Amniotic stem cell (primary cell): ENCODE data around the gene PAX1.

Experiments
- DNase-seq: peaks from one replicate; lab custom pipeline; 2025; lab: John Stamatoyannopoulos, UW

Gene PAX1

DNA sequence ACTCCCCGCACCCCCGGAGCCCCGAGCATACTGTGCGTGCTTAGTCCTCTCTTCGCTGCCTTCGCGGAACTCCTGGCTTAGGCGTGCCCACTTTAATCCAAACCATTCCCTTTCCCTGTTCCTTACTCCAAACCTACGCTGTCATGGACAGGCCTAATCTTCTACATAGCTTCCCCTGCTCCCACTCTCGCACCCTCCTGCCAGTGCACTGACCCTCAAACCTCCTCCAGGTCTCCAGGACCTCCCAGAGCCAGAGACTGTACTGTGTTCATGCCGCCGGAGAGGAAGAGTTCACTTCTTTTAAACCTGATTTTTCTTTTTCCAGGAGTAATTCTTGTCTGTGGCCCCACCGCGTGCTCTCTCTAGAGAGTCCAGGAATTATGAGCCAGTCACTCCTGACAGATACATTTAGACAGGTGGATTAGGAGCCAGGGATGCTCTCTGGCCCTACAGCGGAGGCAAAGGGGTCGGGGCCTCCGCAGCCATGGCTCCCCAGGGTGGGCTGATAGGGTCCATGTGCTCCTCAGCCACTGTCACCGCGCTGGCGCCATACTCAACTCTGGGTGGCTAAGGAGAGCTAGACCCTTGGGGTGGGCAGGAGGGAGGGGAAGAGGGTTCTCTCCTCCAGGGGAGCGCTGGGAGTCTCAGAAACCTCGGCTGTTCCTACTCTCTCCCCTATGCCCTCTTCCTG lies 1.6 kb upstream of the PAX1 start:
- no peak for DNase-seq

DNA sequence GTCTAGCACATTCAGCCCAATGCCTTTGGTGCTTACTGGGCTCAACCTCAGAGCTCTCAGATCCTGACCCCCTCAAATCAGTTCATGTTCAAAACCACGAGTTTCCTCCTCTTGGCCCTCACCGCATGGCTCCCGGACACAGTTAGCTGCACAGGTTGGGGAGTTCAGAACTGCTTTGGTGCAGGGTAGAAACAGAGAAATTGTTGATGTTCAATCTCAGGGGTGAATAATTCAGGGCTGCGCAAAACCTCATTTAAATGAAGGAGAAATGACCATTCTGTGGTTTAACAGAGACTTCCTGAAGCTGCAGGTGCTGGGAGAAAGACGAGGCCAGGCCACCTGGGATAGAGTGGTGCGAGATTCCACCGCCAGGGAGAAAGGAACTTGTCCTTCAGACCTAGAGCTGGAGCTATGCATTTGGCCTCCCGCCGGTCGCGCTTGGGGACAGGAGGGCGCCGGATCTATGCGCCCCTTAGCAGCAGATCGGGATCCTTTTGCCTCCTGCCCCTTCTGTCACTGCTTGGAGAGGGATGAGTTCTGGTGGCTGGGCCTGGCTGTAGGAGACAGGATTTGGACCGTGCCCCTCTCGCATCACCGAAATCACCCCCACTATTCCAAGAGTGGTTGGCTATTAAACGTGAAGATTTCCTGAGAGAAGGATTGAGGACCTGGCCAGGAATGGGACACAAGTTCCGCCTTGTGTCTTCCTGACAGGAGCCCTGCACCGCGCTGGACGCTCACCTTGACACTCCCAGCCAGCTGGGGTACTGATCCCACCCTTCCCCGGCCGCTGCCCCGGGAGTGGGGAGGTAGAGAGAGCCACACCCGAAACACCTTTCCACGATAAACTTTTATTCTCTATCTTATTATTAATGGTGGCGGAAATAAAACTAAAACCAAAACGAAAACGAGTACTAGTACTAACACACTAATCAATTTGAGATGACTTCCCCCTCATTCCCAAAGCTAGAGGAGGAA lies 767 bp upstream of the PAX1 start:
- DNase-seq, result no peak

DNA sequence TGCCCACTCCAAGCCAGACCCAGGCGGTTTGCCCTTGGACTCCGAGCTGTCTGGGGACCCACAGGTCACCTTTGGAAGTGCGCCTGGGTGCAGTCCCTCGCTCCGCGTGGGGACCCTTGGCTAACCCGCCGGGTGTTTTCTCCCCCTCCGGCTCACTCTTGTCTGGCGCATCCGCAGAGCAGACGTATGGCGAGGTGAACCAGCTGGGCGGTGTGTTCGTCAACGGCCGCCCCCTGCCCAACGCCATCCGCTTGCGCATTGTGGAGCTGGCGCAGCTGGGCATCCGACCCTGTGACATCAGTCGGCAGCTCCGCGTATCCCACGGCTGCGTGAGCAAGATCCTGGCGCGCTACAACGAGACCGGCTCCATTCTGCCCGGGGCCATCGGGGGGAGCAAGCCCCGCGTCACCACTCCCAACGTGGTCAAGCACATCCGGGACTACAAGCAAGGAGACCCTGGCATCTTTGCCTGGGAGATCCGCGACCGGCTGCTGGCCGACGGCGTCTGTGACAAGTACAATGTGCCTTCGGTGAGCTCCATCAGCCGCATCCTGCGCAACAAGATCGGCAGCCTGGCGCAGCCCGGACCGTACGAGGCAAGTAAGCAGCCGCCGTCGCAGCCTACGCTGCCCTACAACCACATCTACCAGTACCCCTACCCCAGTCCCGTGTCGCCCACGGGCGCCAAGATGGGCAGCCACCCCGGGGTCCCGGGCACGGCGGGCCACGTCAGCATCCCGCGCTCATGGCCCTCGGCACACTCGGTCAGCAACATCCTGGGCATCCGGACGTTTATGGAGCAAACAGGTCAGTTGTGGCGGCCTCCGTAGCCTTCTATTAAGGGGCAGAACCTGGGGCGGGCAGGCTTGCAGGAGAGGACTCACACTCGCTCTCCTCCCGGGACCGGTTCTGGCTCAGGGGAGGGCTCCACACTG lies 1.1 kb downstream of the PAX1 start:
- no peak for DNase-seq

DNA sequence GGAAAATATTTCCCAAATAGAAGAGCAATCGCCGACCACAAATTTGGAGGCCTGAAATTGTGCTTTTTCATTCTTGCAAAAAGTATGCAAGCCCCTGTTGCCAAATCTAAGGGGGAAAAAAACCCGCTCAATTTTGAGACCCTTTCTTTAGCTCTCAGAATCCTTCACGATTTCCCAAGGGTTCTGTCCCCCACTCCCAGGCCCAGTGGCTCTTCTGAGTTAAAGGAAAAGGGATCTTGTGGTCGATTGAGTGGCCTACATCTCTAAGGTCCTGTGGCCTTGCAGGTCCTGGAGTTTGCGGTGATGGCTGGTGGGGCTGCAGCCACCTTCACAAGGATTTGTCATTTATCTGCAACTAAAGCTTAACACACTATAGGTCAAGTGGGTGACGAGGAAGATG lies 1.8 kb downstream of the PAX1 start:
- DNase-seq, result no peak

DNA sequence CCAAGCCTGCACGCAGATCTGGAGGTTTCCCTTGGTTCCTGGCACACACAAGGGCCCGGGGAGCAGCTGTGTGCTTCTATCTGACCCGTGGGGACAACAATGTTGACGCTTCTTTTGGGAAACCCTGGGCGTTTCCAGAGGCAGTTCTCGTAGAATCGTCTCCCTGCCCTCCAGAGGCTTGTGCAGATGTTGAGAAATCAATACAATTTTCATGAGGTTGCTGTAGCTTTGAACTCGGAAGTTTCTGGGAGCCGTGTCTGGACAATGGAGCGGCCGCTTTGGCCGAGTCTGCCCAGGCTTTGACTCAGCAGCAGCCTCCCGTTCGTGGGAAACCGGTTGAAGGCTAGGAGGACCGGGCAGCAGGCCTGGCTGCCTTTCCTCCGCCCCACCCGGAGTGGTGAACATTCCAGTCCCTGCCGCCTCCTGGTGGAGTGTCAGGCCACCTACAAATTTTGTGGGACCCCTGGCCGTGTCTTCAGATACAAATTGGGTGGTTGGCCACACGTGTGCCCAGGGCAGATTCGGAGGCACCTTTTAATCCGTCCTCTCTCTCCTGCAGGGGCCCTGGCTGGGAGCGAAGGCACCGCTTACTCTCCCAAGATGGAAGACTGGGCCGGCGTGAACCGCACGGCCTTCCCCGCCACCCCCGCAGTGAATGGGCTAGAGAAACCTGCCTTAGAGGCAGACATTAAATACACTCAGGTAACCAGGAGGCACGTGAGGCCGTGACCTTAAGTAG lies 2.7 kb downstream of the PAX1 start:
- no peak for DNase-seq

DNA sequence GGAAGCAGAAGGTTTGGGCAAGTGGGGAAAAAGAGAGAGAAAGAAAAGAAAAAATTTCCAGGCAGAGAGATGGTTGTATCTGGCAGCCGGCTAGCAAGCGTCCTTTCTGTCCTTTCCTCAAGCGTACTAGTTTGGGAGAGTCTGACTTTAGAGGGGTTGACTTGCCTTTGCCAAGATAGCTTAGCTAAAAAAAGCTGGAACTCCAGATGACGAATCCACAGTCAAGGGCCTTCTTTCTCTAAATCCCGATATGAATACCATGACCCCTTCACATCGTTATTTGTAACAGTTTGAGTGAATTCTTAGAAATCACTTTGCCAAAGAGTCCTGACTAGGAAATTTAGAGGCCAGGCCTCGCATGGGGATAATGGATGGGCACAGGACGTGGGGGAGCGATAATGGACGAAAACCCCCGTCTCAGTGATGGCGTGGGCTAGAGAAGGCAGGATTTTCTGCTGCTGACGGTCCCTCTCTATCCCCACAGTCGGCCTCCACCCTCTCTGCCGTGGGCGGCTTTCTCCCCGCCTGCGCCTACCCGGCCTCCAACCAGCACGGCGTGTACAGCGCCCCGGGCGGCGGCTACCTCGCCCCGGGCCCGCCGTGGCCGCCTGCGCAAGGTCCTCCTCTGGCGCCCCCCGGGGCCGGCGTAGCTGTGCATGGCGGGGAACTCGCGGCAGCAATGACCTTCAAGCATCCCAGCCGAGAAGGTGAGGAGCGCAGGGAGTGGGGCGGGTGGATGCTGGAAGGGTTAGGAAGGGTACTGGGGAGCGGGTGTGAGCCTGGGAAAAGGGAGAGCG lies 3.5 kb downstream of the PAX1 start:
- DNase-seq, result no peak

DNA sequence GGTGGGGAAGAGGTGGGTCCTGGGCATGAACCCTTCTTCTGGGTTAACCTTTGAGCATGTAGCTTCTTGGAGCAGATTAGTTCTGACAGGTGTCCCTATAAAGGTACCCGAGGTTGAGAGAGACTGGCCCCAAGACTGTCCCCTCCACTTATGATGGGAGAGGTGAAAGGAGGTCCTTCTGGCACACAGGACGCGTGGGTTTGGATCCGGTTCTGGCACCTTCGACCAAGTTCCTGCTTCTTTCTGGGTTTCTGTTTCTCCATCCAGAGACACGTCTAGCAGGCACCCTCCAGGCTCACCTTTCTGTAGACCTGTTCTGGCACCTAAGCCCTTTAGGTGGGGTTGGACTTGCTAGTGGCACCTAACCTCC lies 4.1 kb downstream of the PAX1 start:
- no peak for DNase-seq

DNA sequence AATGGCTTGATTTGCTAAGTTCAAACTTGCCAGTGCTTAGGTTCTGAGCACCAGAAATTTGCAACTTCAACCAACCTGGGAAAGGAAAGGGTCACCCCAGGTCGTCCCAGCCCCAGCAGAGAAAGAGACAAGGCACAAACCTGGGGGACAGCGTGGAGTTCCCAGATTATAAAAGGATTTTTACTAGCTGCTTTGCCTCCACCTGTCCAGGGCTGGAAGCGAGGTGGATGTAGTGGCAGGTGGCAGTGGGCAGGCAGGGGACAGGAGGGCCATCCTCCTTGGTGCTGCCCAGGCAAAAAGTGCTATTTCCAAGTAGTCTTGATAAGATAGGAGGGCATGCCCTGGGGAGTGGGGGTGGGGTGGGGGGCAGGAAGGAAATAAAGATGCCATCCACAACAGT lies 4.9 kb downstream of the PAX1 start:
- DNase-seq, result no peak

DNA sequence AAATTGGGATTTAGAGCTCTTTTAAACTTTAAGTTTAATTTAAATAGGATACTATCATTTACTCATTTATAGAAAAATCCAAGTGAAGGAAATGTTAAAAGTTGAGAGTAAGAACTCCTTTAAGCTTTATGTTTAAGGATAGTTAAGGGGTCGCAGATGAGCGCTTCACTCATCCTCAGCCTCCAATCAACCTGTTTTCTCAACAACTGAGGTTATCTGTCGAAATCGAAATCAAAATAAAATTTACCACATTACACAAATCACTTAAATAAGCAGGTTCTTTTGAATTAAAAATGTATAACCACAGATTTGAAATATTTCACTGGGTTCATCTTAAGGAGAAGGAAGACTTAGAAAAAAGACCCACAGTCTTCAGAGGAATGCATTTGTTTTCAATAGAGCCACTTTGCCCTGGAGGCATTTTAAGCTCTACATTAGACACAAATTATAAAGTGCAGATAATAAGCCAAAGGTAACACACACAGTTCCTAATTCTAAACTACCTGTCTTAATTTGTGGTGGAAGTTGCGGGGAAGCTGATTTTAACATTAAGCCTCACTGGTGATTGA lies 5.5 kb downstream of the PAX1 start:
- no peak for DNase-seq

DNA sequence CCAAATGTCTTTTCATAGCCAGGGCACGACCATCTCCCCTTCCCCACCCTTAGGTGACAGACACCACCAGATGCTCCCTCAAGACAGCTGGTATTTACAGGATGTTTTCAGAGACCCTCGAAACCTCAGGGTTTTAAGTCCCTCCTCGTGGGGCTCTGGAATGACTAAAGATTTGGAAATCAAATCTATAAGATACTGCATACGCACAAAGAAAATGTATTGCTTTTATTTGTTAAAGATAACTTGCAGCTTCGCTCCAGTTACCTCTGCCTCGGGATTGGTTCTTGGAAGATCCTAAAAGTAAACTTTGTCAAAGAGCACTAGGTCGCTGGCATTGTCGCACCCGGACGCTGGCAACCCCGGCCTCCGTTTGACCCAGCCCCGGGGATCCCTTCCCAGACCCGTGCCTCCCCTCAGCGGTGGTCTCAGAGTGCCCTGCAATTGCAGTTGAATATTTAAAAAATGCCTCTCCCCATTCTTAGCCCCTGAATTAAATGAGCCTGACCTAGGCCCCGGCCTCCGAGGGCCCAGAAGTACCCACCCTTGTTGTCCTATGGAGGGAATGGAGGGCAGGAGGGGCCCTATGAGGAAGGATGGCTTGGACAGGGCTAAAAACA lies 7.1 kb downstream of the PAX1 start:
- no peak for DNase-seq

DNA sequence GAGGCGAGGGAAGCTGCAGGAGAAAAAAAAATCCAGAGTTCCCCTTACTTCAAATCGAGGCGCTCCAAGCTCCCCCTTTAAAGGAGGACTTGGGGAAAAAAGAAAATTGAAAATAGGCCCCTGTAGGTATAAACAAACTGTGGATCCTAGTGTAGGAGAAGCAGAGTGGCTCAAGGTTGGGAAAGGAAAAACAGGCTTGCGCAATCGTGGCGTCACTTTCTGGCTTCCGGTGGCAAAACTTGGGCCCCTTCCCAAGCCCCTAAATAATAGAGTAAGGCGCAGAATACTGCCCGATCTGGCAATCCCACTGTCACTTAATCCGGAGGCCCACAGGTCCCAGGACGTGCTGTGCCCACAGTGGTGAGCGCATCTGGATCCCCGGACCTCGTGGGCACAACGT lies 8.0 kb downstream of the PAX1 start:
- no peak for DNase-seq

DNA sequence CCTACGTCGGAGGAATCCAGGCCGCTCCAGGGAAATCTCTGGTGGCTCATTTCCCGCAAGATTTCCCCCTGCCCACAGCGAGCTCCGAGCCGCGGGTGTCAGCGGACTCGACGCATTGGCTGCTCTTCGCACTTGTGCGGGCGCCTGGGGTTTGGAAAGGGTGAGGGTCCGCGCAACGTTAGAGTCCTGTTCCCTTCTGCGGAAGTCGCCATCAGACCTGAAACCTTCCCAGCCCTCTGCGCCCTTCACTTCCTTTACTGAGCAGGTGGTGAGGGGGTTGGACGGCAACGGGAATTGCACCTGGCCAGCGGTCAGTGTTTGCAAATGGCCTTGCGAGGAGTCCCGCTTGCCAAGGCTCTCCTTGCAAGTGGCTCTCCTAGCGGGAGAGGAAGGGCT lies 8.4 kb downstream of the PAX1 start:
- no peak for DNase-seq

DNA sequence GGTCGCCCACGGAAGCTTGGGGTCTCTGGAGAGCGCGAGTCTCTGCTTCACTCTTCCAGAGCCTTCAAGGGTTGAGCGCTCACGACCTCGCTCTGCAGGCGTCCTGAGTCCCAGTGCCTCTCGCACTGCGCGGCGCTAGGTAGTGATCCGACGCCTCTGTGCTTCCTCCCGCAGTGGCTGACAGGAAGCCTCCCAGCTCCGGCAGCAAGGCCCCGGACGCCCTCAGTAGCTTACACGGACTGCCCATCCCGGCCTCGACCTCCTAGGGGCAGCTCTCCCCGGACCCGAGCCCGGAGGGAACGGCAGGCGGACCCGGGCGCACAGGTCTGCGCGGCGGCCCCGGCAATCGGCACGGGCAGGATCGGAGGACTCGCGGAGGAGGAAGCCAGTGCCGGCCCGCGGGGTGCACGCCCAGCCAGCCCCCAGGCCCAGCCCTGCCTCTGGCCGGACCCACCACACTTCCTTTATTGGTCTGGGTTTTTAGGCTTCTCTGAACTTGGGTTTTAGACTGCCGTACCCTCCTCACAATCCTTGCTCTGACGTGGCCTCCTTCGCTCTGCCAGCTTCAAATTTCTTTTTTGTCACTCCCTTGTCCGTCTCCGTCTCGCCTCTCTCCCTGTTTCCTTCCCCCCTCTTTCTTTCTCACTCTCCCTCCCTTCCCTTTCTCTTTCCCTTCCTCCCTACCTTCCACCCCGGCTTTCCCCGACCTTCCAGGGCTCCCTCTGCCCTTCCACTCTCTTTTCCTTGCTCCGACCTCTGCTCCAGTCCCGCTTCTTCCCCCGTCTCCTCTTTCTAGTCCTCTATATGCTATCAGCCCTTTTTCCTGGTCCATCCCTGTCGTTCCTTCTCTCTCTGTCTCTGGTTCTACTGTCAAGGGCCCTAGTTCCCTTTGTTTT lies 9.1 kb downstream of the PAX1 start:
- DNase-seq, result no peak

DNA sequence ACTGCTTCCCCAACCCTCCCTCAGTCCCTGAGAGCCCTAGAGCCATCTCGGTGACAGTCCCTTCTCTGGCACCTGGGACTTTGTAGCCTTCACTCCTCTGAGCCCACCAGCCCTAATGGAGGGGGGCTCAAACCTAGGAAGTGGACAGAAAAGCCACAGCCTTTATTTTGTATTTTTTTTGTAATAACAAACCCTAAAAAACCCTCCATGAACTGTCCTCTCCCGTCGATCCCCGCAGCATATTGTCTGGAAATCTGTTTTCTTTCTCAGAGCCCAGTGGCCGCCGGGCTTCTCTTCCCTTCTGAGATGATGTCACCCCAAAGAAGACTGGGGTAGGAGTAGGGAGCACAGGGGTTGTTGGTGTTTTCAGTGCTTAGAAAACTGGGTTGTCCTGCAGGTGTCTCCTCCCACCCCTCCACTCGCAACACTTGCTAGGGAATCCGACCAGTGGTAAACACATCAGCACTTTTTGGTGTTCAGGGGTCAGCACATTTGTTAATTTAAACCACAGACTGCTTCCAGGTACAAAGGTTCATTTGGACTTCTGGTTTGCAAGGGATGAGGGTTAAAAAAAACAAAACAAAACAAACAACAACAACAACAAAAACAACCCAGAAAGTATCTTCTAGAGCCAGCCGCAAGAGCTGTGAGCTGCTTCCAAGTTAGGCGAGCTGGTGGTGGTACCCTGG lies 9.9 kb downstream of the PAX1 start:
- DNase-seq, result no peak

DNA sequence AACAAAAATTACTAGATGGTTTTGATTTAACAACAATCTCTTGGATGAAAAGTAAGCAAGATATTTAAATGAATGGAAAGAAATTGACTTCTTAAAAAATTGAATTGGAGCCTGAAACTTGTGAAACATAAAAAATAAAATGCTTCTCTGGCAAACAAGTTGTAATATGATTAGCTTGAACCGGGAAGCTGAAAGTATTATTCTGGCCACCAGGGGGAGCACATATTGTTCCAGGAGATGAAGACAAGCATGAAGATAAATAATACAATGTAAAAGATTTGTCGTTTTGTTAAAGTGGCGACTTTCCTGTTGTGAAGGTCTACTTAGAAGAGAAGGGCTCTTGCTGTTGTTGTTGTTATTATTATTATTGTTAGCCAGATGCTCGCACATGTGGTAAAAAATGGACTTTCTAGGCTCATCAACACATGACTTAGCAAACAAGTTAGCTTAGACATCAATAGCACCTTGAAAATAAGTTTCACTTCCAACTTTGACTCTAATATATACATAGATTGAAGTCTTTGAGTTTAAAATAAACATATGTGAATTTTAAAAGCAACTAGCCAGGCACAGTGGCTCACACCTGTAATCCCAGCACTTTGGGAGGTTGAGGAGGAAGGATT lies 14.2 kb downstream of the PAX1 start:
- no peak for DNase-seq

DNA sequence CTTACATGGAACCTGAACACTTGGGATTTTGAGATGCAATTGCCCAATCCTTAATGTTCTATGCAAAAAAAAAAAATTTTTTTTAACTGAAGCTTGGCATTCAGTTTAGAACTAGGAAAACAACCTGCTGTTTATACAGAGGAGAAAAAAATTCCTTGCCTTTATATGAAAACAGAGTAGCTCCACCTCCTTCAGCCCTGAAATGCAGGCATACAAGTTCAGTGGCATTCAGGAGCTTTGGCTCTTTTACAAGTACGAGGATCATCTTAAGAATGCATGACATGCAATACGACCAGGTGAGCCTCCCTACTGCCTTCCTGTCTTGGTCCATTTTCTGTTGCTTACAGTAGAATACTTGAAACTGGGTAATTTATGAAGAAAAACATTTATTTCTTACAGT lies 20.4 kb downstream of the PAX1 start:
- no peak for DNase-seq

DNA sequence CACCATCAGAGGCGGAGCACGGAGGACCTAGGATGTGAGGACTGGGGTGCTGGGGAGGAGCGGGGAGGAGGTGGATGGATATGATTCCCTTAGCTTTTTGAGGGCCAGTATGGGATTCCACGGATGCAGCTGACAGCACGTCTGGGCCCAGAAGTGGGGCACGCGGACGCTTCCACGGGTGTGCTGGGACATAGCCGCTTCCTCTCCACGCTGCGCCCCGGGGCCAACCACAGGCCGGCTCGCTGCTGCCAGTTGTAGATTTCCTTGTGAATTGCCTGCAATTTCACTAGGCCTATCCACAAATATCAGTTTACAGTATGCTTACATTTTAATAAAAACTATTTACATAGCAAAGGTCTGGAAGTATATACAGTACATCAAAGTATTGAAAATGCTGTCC lies 23.9 kb downstream of the PAX1 start:
- DNase-seq, result no peak

DNA sequence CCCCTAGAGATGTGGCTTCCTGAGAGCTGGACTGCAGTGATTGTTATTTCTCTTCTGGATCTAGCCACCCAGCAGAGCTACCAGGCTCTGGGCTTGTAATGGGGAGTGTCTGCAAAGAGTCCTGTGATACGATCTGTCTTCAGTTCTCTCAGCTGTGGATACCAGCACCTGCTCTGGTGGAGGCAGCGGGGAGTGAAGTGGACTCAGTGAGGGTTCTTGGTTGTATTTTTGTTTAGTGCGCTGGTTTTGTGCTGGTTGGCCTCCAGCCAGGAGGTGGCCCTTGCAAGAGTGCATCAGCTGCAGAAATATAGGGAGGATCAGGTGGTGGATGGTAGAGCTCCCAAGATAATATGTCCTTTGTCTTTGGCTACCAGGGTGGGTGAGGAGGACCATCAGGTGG lies 33.7 kb downstream of the PAX1 start:
- no peak for DNase-seq
